DND-41 (cell line): ENCODE results near the gene CIT.
"Not testable (repeated sequence)": the region's sequence is repeated elsewhere in the genome, so short reads cannot be mapped to it uniquely, and the experiment has no call there.

Experiments used
- ATAC-seq: fragments of 200-7000 bp; cut with Tn5 transposase; 3 replicates; pipeline ENCODE4 v1.9.1; 2021; ENCODE audit warnings: low read depth; ENCODE audit not compliant: insufficient read depth
- DNase-seq: peaks from one replicate; pipeline ENCODE4 v3.0.0-alpha.2; 2020
- H2AFZ ChIP-seq: 2 replicates; pipeline ENCODE4 v1.6.0; 2012; ENCODE audit warnings: low read depth, low read length
- H3K27ac ChIP-seq: 2 replicates; pipeline ENCODE4 v1.5.1; 2012; ENCODE audit warnings: low read length, inconsistent platforms
- H3K27me3 ChIP-seq: fragments of 200-600 bp; sonication (generic); 2 replicates; pipeline ENCODE4 v1.6.0; 2012; ENCODE audit warnings: low read length, mild to moderate bottlenecking, inconsistent platforms; ENCODE audit not compliant: insufficient read depth, poor library complexity
- H3K36me3 ChIP-seq: 2 replicates; pipeline ENCODE4 v1.5.1; 2012; ENCODE audit warnings: low read length, inconsistent platforms; ENCODE audit not compliant: insufficient read depth
- H3K4me1 ChIP-seq: 2 replicates; pipeline ENCODE4 v1.5.1; 2012; ENCODE audit warnings: mild to moderate bottlenecking, low read length; ENCODE audit not compliant: insufficient read depth
- H3K4me2 ChIP-seq: 2 replicates; pipeline ENCODE4 v1.6.0; 2012; ENCODE audit warnings: mild to moderate bottlenecking, moderate library complexity, low read length, inconsistent platforms; ENCODE audit not compliant: insufficient read depth
- H3K4me3 ChIP-seq, 2 experiments: fragments of 200-600 bp in 1 of 2; shearing (Covaris generic) in 1 of 2; 2 replicates each; pipeline ENCODE4 v1.5.1; 2012 to 2016; ENCODE audit warnings: inconsistent platforms in 2 of 2, low read length in 2 of 2, mild to moderate bottlenecking in 2 of 2, low read depth in 1 of 2, moderate library complexity in 1 of 2
- H3K79me2 ChIP-seq: 2 replicates; pipeline ENCODE4 v1.6.0; 2012; ENCODE audit warnings: low read length, inconsistent platforms; ENCODE audit not compliant: insufficient read depth
- H3K9ac ChIP-seq: 2 replicates; pipeline ENCODE4 v1.6.0; 2012; ENCODE audit warnings: low read depth, mild to moderate bottlenecking, inconsistent platforms, low read length, moderate library complexity
- H3K9me3 ChIP-seq: 2 replicates; pipeline ENCODE4 v1.5.1; 2012; ENCODE audit warnings: low read length, moderate library complexity, mild to moderate bottlenecking, inconsistent platforms; ENCODE audit not compliant: insufficient read depth, severe bottlenecking
- H4K20me1 ChIP-seq: 2 replicates; pipeline ENCODE4 v1.6.0; 2012; ENCODE audit warnings: low read length; ENCODE audit not compliant: insufficient read depth
- EZH2 ChIP-seq: IDR thresholded peaks from 3 replicates; pipeline ENCODE4 v1.6.1; 2012; ENCODE audit warnings: borderline replicate concordance, low read depth, mild to moderate bottlenecking, moderate library complexity, low read length, inconsistent platforms; ENCODE audit not compliant: severe bottlenecking
- TF ChIP-seq, protein P1 (sequence below): IDR thresholded peaks from 2 replicates; pipeline ENCODE4 v1.5.1; 2012; ENCODE audit warnings: borderline replicate concordance, low read length, moderate library complexity, mild to moderate bottlenecking; ENCODE audit not compliant: poor library complexity, severe bottlenecking; ENCODE audit errors: extremely low read depth

Gene CIT

DNA sequence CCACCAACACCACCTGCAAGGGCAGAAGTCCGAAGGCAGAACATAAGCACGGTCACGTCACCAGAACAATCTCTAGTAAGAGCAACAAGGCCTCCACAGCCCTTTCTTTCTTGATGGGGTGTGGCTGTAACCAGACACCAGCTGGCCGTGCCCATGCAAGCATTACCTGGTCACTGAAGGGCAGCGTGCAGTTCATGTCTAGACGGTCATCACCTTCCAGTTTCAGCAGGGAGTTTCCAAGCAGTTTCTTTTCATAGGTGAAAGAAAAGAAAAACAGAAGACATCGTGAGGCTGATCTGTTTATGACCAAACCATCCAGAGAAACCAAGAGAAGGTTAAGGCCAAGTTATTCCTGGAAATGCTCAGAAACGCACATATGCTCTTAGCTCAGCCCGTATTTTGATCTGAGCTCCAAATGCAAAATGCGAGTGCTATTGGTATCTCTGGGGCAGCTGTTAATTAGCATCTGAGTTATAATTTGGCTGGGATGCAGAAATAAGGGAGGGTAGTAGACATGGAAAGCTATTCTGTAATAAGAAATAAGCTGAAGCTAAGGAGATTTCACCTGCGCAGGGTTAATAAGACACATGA lies 166.7 kb downstream of the CIT start:
- no peak overlapping the region for H3K4me2 ChIP-seq
- no peak for TF ChIP-seq EZH2
- TF ChIP-seq, protein P1, sequence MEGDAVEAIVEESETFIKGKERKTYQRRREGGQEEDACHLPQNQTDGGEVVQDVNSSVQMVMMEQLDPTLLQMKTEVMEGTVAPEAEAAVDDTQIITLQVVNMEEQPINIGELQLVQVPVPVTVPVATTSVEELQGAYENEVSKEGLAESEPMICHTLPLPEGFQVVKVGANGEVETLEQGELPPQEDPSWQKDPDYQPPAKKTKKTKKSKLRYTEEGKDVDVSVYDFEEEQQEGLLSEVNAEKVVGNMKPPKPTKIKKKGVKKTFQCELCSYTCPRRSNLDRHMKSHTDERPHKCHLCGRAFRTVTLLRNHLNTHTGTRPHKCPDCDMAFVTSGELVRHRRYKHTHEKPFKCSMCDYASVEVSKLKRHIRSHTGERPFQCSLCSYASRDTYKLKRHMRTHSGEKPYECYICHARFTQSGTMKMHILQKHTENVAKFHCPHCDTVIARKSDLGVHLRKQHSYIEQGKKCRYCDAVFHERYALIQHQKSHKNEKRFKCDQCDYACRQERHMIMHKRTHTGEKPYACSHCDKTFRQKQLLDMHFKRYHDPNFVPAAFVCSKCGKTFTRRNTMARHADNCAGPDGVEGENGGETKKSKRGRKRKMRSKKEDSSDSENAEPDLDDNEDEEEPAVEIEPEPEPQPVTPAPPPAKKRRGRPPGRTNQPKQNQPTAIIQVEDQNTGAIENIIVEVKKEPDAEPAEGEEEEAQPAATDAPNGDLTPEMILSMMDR = no peak
- no peak for ATAC-seq
- peaks cover 92% of the 10 kb centered on the region for H3K36me3 ChIP-seq
- no peak overlapping the region for H2AFZ ChIP-seq
- H3K4me1 ChIP-seq = no peaks in the 10 kb centered on the region
- no peak overlapping the region for H3K9ac ChIP-seq
- no peaks in the 10 kb centered on the region for H3K27me3 ChIP-seq
- no peaks in the 10 kb centered on the region for H4K20me1 ChIP-seq
- no peak for DNase-seq
- no peak overlapping the region for H3K4me3 ChIP-seq
- no peak overlapping the region for H3K27ac ChIP-seq
- no peaks in the 10 kb centered on the region for H3K79me2 ChIP-seq
- H3K9me3 ChIP-seq = no peaks in the 10 kb centered on the region

DNA sequence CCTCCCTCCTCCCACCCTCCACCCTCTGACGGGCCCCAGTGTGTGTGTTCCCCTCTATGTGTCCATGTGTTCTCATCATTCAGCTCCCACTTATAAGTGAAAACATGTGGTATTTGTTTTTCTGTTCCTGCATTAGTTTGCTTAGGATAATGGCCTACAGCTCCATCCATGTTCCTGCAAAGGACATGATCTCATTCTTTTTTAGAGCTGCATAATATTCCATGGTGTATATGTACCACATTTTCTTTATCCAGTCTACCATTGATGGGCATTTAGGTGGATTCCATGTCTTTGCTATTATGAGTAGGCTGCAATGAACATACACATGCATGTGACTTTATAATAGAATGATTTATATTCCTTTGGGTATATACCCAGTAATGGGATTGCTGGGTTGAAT lies 170.7 kb downstream of the CIT start:
- H2AFZ ChIP-seq, H3K79me2 ChIP-seq, H3K27ac ChIP-seq, H3K4me2 ChIP-seq, H3K9me3 ChIP-seq, H3K4me3 ChIP-seq, H3K4me1 ChIP-seq, H4K20me1 ChIP-seq, DNase-seq, H3K9ac ChIP-seq, ATAC-seq, H3K27me3 ChIP-seq: not testable (repeated sequence)
- H3K36me3 ChIP-seq = peaks cover 92% of the 10 kb centered on the region

DNA sequence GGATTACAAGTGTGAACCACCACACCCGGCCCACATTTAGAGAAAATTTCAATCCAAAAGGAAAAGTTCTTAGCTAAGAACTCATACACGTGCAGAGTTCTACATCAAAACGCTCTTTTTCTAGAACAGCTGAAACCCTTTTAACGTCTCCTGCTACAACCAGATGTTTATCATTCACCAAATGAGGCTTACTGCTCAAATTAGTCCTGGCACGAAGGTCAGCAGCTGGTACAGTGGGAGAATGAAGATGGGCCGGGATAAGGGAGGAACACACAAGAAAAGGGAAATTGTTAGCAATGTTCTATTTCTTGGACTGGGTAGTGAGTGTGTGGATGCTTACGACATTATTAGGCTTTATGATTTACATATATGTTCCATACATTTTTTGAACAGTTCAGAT lies 171.9 kb downstream of the CIT start:
- DNase-seq (no peak), ATAC-seq (no peak)
- Histone ChIP-seq H3K27me3 (no peaks in the 10 kb centered on the region), H2AFZ (no peak overlapping the region), H3K36me3 (peaks cover 88% of the 10 kb centered on the region), H3K4me3 (no peak overlapping the region), H3K27ac (no peak overlapping the region), H3K4me1 (no peaks in the 10 kb centered on the region), H3K9ac (no peak overlapping the region), H3K9me3 (no peaks in the 10 kb centered on the region), H3K79me2 (no peaks in the 10 kb centered on the region), H4K20me1 (no peaks in the 10 kb centered on the region), H3K4me2 (no peak overlapping the region)
- no peak for TF ChIP-seq EZH2
- TF ChIP-seq, protein P1 = no peak

DNA sequence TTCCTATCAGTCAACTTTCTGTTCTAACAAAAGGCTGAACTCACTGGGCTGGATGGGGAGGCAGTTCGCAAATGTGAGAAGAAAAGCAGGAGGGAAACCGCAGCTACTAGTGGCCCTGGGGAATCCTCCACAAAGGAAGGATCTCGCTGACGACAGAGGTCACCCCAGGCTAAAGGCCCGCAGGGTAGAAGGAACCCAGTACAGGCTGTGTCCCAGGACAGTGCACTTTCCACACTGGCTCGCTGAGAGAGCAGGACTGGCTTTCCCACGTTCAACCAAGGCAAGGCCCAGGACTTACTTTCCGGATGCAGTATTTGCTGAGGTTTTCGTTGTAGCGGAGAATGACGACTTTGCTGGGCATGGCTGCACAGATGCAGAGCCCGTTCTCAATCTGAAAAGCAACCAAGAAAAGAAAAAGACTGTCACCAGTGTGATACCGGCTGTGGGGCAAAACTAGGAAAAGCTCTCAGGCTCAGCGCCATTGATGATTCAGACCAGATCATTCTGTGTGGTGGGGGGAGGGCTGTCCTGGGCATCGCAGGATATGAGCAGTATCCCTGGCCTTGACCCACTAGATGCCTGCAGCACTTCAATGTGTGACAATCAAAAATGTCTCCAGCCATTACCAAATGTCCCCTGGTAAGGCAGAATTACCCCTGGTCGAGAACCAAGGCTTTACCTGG lies 172.9 kb downstream of the CIT start:
- no peak overlapping the region for H3K27ac ChIP-seq
- DNase-seq (no peak), ATAC-seq (no peak)
- H3K4me2 ChIP-seq = no peak overlapping the region
- H4K20me1 ChIP-seq = no peaks in the 10 kb centered on the region
- no peak overlapping the region for H2AFZ ChIP-seq
- H3K9ac ChIP-seq = no peak overlapping the region
- no peaks in the 10 kb centered on the region for H3K4me1 ChIP-seq
- H3K36me3 ChIP-seq = peaks cover 88% of the 10 kb centered on the region
- H3K9me3 ChIP-seq = no peaks in the 10 kb centered on the region
- no peak overlapping the region for H3K4me3 ChIP-seq
- H3K27me3 ChIP-seq = no peaks in the 10 kb centered on the region
- H3K79me2 ChIP-seq = no peaks in the 10 kb centered on the region
- TF ChIP-seq, protein P1 = no peak
- TF ChIP-seq EZH2 = no peak
